Fibroblast of gingiva (primary cell): ENCODE measurements around the gene NUDT4B.
"Not testable (repeated sequence)": the region's sequence is repeated elsewhere in the genome, so short reads cannot be mapped to it uniquely, and the experiment has no call there.

ENCODE experiments used
- DNase-seq: peaks from one replicate; pipeline ENCODE4 v3.0.0-alpha.2; 2011; ENCODE audit warnings: low read depth

NUDT4B gene

DNA sequence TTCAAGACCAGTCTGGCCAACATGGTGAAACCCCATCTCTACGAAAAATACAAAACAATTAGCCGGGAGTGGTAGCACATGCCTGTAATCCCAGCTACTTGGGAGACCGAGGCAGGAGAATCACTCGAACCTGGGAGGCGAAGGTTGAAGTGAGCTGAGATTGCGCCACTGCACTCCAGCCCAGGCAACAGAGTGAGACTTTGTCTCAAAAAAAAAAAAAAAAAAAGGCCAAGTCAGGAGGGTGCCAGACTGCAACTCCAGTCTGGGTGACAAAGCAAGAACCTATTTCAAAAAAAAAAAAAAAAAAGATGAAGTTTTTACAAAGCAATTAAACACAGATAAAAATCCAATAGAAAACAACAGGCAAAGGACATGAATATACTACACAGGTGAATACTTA is 9.9 kb upstream of the NUDT4B start:
- not testable (repeated sequence) for DNase-seq

DNA sequence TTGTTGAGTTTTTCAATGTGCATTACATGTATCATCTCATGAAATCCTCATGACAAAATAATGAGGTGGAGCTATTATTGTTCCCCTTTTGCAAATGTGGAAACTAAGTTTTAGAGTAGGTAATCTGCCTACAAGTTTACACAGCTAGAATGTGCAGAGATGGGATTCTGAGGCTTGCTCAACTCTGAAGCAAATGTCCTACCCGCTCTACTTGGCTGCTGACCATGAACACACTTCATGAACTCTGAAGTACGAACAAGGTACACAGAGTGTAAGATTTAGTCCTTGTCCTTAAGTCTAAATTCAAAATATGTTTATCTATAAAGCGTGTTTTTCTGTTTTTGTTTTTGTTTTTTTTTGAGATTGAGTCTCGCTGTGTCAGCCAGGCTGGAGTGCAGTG is 5.4 kb upstream of the NUDT4B start:
- not testable (repeated sequence) for DNase-seq

DNA sequence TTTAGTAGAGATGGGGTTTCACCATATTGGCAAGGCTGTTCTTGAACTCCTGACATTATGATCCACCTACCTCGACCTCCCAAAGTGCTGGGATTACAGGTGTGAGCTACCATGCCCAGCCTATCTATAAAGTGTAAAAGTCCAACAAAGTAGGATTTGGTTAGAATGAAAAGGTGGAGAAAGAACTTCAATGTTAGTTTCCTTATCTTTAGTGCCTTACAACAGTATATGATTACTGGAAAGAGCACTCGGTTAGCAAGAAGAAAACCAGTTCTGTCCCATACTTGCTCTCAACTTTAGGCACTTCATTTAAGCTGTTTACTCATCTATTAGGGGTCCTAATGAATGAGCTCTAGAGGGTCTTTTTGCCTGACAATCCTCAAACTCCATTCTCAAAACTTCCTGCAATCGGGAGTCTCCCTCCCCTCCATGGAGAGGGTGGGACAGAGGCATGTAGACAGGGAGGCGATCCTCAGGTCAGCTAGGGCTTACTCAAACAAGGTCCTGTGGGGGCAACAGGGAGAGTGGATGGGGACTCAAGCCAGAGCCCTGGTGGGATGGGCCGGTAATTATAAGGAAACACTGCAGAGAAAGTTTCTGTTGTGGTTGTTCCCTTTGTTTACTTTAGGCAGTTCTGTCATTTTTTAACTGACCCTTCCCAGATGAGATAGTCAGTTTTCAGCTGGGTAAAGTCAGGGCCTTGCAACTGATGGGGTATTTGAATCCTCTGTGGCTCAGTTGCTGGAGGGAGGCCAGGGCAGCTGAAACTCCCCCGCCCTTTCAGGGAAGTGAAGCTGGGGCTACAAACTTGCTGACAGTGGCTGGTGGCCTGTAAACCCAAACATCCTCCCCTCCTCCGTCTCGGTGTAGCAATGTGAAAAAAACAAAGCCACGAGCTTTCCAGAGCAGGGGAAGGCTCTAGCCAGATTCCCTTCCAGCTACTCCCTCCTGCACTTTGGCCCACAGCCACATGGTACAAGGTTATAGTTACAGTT is 4.6 kb upstream of the NUDT4B start:
- DNase-seq = not testable (repeated sequence)

DNA sequence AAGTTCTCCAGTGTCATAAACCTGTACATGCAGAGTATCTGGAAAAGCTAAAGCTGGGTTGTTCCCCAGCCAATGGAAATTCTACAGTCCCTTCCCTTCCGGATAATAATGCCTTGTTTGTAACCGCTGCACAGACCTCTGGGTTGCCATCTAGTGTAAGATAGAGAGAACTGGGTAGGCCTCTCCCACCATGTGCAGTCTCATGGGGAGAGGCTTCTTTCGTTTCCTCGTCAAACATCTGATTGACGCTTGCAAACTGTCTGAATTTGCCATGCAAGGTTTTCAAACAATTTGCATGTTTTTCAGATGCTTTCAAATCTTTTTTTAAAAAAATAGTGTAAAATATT is 734 bp downstream of the NUDT4B start:
- not testable (repeated sequence) for DNase-seq

DNA sequence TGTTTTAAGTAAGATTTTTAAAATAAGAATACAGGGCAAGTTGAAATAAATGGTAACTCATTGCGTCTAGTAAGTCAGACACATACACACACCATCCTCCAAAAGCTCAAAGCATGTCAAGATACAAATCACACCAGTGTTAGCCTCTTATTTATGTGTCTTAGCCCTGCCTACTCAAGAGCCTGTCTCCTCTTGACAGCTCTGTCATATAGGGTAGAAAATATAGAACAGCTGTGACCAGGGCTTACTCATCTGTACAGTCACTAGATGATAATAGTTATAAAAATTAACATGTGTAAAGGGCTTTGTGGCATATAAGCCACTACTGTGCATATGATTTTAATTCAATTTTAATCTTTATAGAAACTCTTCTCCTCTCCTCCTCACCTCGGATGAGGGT is 7.7 kb downstream of the NUDT4B start:
- DNase-seq = not testable (repeated sequence)

DNA sequence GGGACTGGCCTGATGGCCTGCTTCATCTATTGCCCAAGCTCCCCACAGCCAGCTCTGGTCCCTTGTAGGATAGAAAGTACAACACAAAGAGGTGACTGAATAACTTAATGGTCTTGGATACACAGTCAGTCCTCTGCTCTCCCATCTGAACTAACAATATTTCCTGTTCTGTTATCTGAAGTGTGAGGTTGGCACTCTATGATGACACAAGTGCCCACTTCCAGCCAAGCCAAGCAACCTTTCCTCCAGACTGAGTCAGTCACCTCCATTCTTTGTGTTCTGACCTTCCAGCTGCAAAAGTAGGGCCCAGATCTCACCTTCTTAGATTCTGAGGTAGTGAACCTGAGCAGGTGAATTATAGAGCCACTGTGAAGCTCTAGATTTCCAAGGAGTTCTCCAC is 8.9 kb downstream of the NUDT4B start:
- DNase-seq = not testable (repeated sequence)

DNA sequence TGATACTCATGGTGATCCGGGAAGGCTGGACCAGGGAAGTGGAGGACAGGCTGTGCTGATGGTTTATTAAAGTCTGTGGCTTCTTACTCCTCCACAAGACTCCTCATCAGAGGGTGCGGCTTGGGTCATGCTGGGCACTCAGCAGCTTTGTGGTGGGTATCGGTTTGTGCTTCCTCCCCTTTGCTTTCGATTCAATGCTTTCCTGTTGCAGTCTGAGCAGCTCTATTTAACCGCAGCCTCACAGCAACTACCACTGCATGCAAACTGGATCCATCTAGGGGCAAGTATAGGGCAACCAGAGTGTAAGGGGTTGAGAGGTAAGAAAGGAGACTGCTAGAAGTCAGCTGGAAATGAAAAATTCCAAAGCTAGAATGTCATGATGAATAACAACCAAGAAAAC is 9.8 kb downstream of the NUDT4B start:
- DNase-seq = not testable (repeated sequence)

DNA sequence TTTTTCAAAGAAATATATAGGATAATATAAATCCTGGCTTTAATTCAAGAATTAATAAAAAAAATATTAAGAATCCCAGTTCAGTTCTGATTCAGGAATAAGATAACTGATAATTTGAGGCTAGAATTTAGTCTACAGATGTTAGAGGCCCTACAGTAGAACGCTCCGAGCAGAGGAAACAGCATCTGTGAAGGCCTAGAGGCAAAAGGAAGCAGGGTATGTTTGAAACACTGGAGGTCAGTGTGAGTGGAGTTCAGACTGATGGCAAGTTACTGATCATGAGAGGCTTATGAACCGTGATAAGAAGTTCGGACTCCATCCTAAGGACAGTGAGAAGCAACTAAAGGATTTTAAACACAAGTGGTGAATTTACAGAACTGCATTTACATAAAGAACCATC is 10.4 kb downstream of the NUDT4B start:
- not testable (repeated sequence) for DNase-seq

DNA sequence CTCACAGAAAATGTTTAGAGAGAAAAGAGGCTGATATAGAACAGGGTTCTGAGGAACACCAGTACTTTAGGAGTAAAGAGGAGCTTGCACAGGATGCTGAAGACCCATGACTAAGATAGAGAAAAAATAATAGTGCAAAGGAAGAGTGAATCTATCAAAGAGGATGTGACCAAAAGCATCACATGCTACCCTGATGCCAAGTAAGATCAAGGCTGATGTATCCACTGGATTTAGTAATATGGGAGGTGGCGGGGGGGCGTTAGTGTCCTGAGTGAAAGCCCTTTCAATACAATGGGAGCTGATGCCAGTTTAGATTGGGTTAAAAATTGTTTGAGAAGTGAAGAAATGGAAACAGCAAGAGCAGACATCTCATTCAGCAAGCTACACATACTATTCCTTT is 11.2 kb downstream of the NUDT4B start:
- not testable (repeated sequence) for DNase-seq

DNA sequence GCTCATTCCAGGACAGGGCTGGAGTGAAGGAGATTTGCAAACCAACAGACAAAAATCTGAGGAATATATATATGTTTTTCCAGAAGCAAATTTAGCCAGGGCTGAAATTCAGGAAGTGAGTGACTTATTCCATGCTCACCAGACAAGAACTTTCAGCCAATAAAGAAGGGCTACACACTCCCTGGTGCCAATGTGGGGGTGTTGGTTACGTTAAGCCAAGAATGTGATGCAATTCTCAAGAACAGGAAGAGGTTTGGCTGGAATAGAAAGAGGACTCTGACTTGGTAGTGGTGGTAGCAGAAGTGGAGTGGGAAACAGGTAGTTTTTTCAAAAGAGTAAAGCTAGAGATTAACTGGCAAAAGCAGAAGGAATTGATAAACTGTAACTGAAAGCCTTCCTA is 11.6 kb downstream of the NUDT4B start:
- DNase-seq = not testable (repeated sequence)

DNA sequence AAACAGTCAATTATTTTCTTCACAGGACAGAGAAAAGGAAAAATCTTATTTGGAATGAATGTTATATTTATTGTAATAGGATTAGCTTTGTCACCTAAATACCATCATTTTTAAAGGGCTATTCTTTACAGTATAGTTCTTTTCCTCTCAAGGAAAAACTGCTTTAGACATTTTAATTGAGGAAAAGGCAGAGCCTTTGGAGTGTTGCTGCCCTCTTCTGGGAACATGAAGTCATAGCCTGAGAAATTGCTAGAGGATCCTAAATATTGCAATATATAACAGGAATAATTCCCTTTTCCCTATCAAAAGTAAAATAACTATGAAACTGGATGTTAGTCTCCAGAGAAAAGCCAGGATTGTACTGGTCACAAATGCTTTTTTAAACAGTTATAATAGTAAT is 12.8 kb downstream of the NUDT4B start:
- not testable (repeated sequence) for DNase-seq

DNA sequence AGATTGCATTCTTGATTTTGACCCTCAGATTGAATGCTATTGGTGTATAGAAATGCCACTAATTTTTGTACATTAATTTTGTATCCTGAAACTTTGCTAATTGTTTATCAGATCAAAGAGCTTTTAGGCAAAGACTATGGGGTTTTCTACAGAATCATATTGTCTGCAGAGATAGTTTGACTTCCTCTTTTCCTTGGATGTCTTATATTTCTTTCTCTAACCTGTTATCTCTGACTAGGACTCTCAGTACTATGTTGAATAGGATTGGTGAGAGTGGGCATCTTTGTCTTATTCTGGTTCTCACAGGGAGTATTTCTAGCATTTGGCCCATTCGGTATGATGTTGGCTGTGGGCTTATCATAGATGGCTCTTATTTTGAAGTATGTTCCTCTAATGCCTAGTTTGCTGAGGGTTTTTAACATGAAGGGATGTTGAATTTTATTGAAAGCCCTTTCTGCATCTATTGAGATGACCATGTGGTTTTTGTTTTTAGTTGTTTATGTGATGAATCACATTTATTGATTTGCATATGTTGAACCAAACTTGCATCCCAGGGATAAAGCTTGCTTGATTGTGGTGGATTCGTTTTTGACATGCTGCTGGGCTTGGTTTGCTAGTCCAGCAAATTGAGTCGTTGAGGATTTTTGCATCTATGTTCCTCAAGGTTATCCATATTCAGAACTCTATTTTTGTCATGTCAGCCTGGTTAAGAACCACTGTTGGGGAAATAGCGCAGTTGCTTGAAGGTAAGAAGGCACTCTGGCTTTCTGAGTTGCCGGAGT is 16.9 kb downstream of the NUDT4B start:
- DNase-seq = not testable (repeated sequence)

DNA sequence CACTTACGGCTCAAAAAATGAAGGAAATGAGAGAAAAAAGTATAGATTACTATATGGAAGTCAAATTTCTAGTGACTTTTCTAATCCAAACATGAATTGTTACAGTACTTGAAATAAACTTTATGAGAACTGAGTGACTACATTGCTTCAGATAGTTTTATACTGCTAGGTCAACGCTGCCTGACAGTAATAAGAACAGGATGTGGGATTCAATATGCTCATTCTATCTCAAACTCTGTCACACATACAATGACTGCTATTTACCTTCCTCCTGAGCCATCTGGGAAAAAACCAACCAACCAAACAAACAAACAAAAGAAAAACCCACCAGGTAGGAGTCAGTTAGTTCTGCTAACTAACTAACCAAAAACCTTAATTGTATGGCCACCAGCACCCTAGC is 20.0 kb downstream of the NUDT4B start:
- not testable (repeated sequence) for DNase-seq

DNA sequence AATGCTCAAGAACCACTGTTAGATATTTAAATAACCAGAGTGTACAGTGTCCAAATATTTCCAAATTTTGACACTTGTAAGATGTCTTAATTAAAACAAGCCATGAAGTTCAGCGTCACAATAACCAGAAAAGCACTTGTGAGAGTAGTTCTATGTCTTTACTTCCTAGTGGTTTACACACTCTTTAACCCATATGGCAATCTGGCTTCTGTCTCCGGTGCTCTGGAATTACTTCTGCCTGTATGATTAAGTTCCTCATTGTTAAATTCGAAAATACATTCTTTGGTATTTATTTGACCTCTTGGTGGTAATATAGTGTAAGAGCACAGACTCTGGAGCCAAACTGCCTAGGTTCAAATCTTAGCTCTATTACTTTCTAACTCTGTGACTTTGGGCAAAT is 20.9 kb downstream of the NUDT4B start:
- DNase-seq = not testable (repeated sequence)

DNA sequence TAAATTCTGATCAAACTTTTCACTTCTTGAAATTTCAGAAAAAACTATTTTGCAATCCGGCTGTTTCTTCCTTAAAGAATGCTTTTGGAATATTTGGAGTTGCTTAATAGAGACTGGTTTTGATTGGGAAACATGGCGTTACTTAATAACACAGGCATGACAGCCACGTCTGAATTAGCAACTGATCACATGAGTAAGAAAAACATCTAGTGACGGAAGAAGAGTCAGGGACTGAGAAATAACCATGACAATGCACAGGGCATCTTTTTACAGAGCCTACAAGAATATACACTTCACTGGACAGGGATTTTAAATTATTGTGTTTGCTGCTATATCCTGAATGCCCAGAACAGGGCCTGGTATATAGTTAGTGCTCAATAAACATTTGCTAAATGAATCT is 25.1 kb downstream of the NUDT4B start:
- DNase-seq = not testable (repeated sequence)

DNA sequence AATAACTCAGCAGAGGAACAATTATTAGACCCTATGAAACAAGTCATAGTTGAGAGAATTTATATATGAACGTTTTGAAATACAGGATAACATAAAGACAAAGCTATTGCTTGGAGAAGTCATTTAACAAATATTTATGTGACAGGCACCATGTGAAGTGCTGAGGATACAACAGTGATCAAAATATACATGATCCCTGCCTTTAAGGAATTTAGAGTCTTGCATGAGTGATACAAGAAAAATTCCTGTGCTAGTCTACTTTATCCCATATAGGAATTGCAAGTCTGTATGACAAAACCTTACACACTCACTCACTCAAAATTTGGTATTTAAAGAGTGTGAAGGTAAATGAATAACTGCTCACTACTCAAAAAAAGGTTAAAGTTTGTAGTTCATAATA is 25.5 kb downstream of the NUDT4B start:
- DNase-seq = not testable (repeated sequence)

DNA sequence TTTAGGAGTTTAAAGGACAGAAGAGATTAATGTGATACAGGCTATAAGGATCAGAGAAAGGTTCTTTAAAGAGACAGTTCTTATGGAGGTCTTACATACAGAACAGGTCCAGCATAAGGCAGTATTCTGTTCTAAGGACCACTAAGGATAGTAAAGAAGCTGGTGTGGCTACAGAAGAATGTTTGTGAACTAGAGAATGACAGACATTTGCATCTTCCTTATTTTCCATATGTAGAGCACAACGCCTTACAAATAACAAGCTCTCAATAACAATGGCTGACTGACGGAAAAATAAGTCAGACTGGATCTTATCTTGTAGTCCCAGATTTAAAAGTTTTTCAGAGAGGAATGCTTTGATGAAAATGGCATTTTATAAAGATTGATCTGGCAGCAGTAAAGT is 26.7 kb downstream of the NUDT4B start:
- not testable (repeated sequence) for DNase-seq

DNA sequence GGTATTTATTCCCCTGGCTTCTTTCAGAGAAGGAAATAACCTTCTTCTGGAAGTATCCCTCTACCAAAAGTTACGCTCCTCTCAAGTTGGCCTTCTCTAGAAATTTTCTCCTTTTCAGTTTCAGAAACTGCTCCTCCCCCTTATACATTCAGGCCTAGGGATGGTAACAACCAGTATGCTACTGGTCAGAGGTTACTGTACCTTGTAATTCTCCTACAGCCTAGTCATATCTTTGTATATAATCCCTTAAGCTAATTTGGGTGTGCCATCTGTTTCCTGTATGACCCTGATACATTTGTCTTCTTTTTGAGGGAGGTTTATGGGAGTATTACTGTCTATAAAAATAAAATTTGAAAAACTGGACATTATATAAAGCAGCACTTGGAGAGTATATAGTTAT is 29.1 kb downstream of the NUDT4B start:
- not testable (repeated sequence) for DNase-seq

DNA sequence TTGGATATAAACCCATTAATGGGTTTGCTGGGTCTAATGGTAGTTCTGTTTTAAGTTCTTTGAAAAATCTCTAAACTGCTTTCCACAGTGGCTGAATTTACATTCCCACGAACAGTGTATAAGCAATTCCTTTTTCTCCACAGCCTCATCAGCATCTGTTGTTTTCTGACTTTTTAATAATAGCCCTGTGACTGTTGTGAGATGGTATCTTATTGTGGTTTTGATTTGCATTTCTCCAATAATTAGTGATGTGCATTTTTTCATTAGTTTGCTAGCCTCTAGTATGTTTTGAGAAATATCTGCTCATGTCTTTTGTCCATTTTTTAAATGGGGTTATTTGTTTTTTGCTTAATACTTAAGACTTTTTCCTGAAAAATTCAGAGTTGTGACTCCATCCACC is 31.8 kb downstream of the NUDT4B start:
- not testable (repeated sequence) for DNase-seq

DNA sequence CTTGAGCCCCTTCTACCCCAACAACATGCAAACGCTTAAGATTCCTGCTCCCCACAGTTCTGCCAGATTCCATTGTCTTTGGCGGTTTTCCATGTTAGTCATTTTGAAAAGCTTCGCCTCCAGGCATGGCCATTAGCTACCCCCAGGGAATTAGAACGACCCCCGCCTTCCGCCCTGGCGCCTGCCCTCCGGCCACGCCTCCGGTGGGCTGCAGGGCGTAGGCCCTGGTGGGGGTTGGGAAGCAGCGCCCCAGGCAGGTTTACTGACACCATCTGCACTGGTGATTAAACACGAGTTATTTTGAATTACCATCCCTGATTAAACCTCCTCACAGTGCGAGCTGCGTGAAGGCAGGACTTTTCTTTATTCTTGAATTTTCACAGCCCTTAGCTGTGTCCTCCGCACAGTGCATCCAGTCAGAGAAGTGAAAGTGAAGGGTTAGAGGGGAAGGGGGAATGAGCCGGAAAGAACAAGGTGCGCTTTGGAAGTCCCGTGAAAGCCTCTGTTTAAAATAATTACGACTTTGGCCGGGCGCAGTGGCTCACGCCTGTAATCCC is 43.0 kb downstream of the NUDT4B start:
- not testable (repeated sequence) for DNase-seq

DNA sequence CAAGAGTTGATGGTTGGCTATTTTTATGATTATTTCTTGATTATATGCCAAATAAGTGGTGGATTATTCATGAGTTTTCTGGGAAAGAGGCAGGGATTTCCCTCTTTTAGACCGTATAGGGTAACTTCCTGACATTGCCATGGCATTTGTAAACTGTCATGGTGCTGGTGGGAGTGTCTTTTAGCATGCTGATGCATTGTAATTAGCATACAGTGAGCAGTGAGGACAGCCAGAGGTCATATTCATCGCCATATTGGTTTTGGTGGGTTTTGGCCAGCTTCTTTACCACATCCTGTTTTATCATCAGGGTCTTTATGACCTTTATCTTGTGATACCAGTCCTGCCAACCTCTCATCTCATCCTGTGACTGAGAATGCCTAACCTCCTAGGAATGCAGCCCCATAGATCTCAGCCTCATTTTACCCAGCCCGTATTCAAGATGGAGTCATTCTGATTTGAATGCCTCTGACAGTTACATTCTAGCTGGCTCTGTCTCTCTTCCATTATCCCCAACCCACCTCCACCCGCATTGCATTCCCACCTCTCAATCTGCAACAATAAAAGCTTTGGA is 45.3 kb downstream of the NUDT4B start:
- not testable (repeated sequence) for DNase-seq
